ENCODE data around the gene VSIR. TPM values are rescaled to one million over a fixed set of nuclear protein-coding genes. Genes with fewer than 3 reads are reported as not detected.

VSIR gene
- total RNA-seq, 2 donors from 2014 or later = 14.8 to 17.1 TPM

- no peak within 1 kb of the TSS for H3K27ac ChIP-seq
- no peak within 1 kb of the TSS for H3K4me3 ChIP-seq
- intact Hi-C loops (cut with DNase I) = no loop called here
- H3K27me3 ChIP-seq = no peaks in the 10 kb centered on the region
- no peak for DNase-seq
- H3K9me3 ChIP-seq = no peaks in the 10 kb centered on the region
- H3K4me1 ChIP-seq = peaks cover 2% of the 10 kb centered on the region
- H3K36me3 ChIP-seq (replicated peaks in 1 of 2; ENCODE audit: insufficient read depth in 1 of 2, low read depth in 2 of 2) = no peaks in the 10 kb centered on the region
- WGBS, 2 donors = 88 to 98% methylated on average over 8 to 14 of the region's 14 CpGs
- ATAC-seq = no peak
- TF ChIP-seq POLR2A (IDR thresholded peaks at IDR 0.05) (no peak), CTCF (IDR thresholded peaks at IDR 0.05) (no peak)
These were observed 53.7 kb downstream of the VSIR start, which contains the start of gene C10orf105 for GRCh38 chr10:71719464-71720201. Gene C10orf105, minus strand, starts transcription at chr10:71719778. Its CDS starts 3,441 bp downstream, at chr10:71716337.

- intact Hi-C loops (cut with DNase I) = no loop called here
- WGBS, 2 donors = 75 to 80% methylated on average over 5 to 7 of the region's 7 CpGs
- DNase-seq (no peak), ATAC-seq (no peak)
- TF ChIP-seq CTCF (IDR thresholded peaks at IDR 0.05) (no peak), POLR2A (IDR thresholded peaks at IDR 0.05) (no peak)
- Histone ChIP-seq H3K27me3 (no peaks in the 10 kb centered on the region), H3K4me1 (peaks cover 8% of the 10 kb centered on the region), H3K36me3 (replicated peaks in 1 of 2; ENCODE audit: insufficient read depth in 1 of 2, low read depth in 2 of 2) (no peaks in the 10 kb centered on the region), H3K4me3 (no peak overlapping the region), H3K27ac (no peak overlapping the region), H3K9me3 (no peaks in the 10 kb centered on the region)
These were observed 54.3 kb downstream of the VSIR start for GRCh38 chr10:71719042-71719441.

- TF ChIP-seq CTCF (IDR thresholded peaks at IDR 0.05) (no peak), POLR2A (IDR thresholded peaks at IDR 0.05) (no peak)
- DNase-seq (no peak), ATAC-seq (no peak)
- H3K27ac ChIP-seq = no peak overlapping the region
- H3K36me3 ChIP-seq (replicated peaks in 1 of 2; ENCODE audit: insufficient read depth in 1 of 2, low read depth in 2 of 2) = no peaks in the 10 kb centered on the region
- WGBS, 2 donors = 70 to 83% methylated on average over 4 to 10 of the region's 10 CpGs
- peaks cover 15% of the 10 kb centered on the region for H3K4me1 ChIP-seq
- no peaks in the 10 kb centered on the region for H3K9me3 ChIP-seq
- no peaks in the 10 kb centered on the region for H3K27me3 ChIP-seq
- intact Hi-C loops (cut with DNase I) = no loop called here
- H3K4me3 ChIP-seq = no peak overlapping the region
These were observed 55.1 kb downstream of the VSIR start for GRCh38 chr10:71718165-71718698.

- WGBS, 2 donors = 50 to 62% methylated on average over 2 of the region's 2 CpGs
- peaks cover 17% of the 10 kb centered on the region for H3K4me1 ChIP-seq
- H3K27me3 ChIP-seq = no peaks in the 10 kb centered on the region
- intact Hi-C loops (cut with DNase I) = no loop called here
- DNase-seq = no peak
- H3K36me3 ChIP-seq (replicated peaks in 1 of 2; ENCODE audit: insufficient read depth in 1 of 2, low read depth in 2 of 2) = no peaks in the 10 kb centered on the region
- no peak overlapping the region for H3K4me3 ChIP-seq
- no peak overlapping the region for H3K27ac ChIP-seq
- TF ChIP-seq POLR2A (IDR thresholded peaks at IDR 0.05) = no peak
- no peak for TF ChIP-seq CTCF (IDR thresholded peaks at IDR 0.05)
- ATAC-seq = no peak
- H3K9me3 ChIP-seq = no peaks in the 10 kb centered on the region
These were observed 55.8 kb downstream of the VSIR start for GRCh38 chr10:71717551-71717951.

- Histone ChIP-seq H3K36me3 (replicated peaks in 1 of 2; ENCODE audit: insufficient read depth in 1 of 2, low read depth in 2 of 2) (no peaks in the 10 kb centered on the region), H3K4me1 (peaks cover 17% of the 10 kb centered on the region), H3K27ac (no peak overlapping the region), H3K4me3 (no peak overlapping the region), H3K9me3 (no peaks in the 10 kb centered on the region), H3K27me3 (no peaks in the 10 kb centered on the region)
- no peak for ATAC-seq
- WGBS, 2 donors = 81 to 85% methylated on average over 3 to 4 of the region's 4 CpGs
- TF ChIP-seq CTCF (IDR thresholded peaks at IDR 0.05) (no peak), POLR2A (IDR thresholded peaks at IDR 0.05) (no peak)
- DNase-seq = no peak
- intact Hi-C loops (cut with DNase I) = no loop called here
These were observed 56.3 kb downstream of the VSIR start for GRCh38 chr10:71717056-71717455.
